H1 (cell line): ENCODE results near the gene OR2Y1.

Source experiments
- ATF3 ChIP-seq: IDR thresholded peaks from 2 replicates; pipeline ENCODE4 v1.6.1; 2011; ENCODE audit warnings: low read depth, mild to moderate bottlenecking, low read length; ENCODE audit not compliant: insufficient read depth
- CEBPB ChIP-seq: IDR thresholded peaks from 2 replicates; pipeline ENCODE4 v1.6.1; 2012; ENCODE audit warnings: low read depth, low read length
- CTCF ChIP-seq, 3 experiments: IDR thresholded peaks; 1 replicate in 2 of 3; 2 replicates in 1 of 3; pipeline versions ENCODE4 v1.5.1 to v1.6.1; 2011; ENCODE audit warnings: low read length in 3 of 3, mild to moderate bottlenecking in 3 of 3, inconsistent platforms in 2 of 3, low read depth in 1 of 3, moderate library complexity in 1 of 3; ENCODE audit not compliant: insufficient read depth in 1 of 3; ENCODE audit errors: control extremely low read depth in 1 of 3
- EZH2 ChIP-seq: fragments of 200-600 bp; sonication (generic); IDR thresholded peaks from 2 replicates; pipeline ENCODE4 v1.7.1; 2012; ENCODE audit warnings: low read depth, mild to moderate bottlenecking, moderate library complexity, low read length, inconsistent platforms; ENCODE audit not compliant: severe bottlenecking
- JUN ChIP-seq: IDR thresholded peaks from 2 replicates; pipeline ENCODE4 v1.6.1; 2011; ENCODE audit warnings: low read depth, mild to moderate bottlenecking, improper control_type of control experiment, low read length
- KDM1A ChIP-seq: fragments of 200-600, 300-600 bp; sonication (generic); IDR thresholded peaks from 2 replicates; pipeline ENCODE4 v1.7.1; 2016; ENCODE audit warnings: mild to moderate bottlenecking, low read length, borderline replicate concordance
- POLR2A ChIP-seq, 2 experiments: IDR thresholded peaks; 1 replicate in 1 of 2; 2 replicates in 1 of 2; pipeline ENCODE4 v1.6.1; 2011; ENCODE audit warnings: low read depth in 2 of 2, low read length in 2 of 2, mild to moderate bottlenecking in 2 of 2; ENCODE audit errors: control extremely low read depth in 1 of 2
- SP1 ChIP-seq: IDR thresholded peaks from 2 replicates; pipeline ENCODE4 v1.6.1; 2011; ENCODE audit warnings: low read depth, low read length
- SP2 ChIP-seq: IDR thresholded peaks from 2 replicates; pipeline ENCODE4 v1.6.1; 2012; ENCODE audit warnings: mild to moderate bottlenecking, low read length, inconsistent platforms
- SUZ12 ChIP-seq: fragments of 200-600 bp; sonication (generic); IDR thresholded peaks from 2 replicates; pipeline ENCODE4 v1.6.1; 2012; ENCODE audit warnings: mild to moderate bottlenecking, inconsistent platforms, low read length, moderate library complexity, mixed read lengths
- TEAD4 ChIP-seq: IDR thresholded peaks from 2 replicates; pipeline ENCODE4 v1.6.1; 2012; ENCODE audit warnings: low read depth, low read length, inconsistent platforms, mixed read lengths

GRCh38 chr5:180717989-180718388 lies 21.9 kb downstream of the OR2Y1 start:
- TF ChIP-seq JUN (no peak), POLR2A (IDR thresholded peaks at IDR 0.05; ENCODE audit: control extremely low read depth in 1 of 2, low read depth in 2 of 2, low read length in 2 of 2) (no peak), EZH2 (no peak), CTCF (IDR thresholded peaks at IDR 0.05; ENCODE audit: control extremely low read depth in 1 of 3, insufficient read depth in 1 of 3, low read depth in 1 of 3, low read length in 3 of 3) (no peak), SUZ12 (no peak), TEAD4 (no peak), CEBPB (no peak), SP1 (no peak), ATF3 (no peak), SP2 (no peak), KDM1A (no peak)
